ENCODE results near the gene LPAR6. TPM values are rescaled to one million over a fixed set of nuclear protein-coding genes. Genes with fewer than 3 reads are reported as not detected.
"Not testable (repeated sequence)": the region's sequence is repeated elsewhere in the genome, so short reads cannot be mapped to it uniquely, and the experiment has no call there.

Gene LPAR6
- total and polyA plus RNA-seq, 2 donors from 2014 or later = 29.3 to 45.1 TPM

DNA sequence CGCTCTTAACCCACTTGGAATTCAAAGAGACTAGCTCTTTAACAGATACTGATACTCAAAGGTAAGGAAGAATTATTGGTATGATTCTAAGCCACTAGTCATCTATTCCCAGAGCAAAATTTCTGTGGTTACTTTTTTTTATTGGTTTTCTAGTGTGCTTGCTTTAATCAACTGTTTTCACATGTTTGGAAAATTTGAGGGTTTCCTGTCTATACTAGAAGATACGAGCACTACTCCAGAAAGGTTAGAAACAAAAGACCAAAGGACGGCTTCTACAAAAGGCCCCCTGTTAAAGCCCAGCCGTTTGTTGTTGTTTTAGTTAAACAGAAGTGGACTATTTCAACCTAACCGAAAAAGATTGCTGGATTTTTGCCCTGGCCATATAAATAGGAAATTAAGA is 18.5 kb upstream of the LPAR6 start:
- DNase-seq (peak in 1 of 5 donors; percentile 51), FAIRE-seq (no peak)
- intact Hi-C loops (cut with DNase I) = no loop called here
- no peak overlapping the region for H3K9ac ChIP-seq (ENCODE audit: low read length in 3 of 3)
- peaks cover 3 to 6% (median 3%) of the 10 kb centered on the region in 3 donors for H3K4me1 ChIP-seq (ENCODE audit: control insufficient read depth in 2 of 3, insufficient read depth in 2 of 3, low read depth in 1 of 3, low read length in 3 of 3)
- H3K4me3 ChIP-seq (ENCODE audit: low read length in 3 of 3) = no peak overlapping the region
- H3K27me3 ChIP-seq (ENCODE audit: control insufficient read depth, insufficient read depth, low read length) = no peaks in the 10 kb centered on the region
- no peak overlapping the region for H3K27ac ChIP-seq (ENCODE audit: low read depth in 2 of 2, low read length in 2 of 2)
- no peaks in the 10 kb centered on the region for H3K9me3 ChIP-seq (ENCODE audit: control insufficient read depth in 2 of 3, insufficient read depth in 1 of 3, low read length in 3 of 3)
- H3K36me3 ChIP-seq (ENCODE audit: control insufficient read depth in 2 of 3, insufficient read depth in 3 of 3, low read length in 3 of 3) = no peaks in the 10 kb centered on the region
- TF ChIP-seq, protein P1, sequence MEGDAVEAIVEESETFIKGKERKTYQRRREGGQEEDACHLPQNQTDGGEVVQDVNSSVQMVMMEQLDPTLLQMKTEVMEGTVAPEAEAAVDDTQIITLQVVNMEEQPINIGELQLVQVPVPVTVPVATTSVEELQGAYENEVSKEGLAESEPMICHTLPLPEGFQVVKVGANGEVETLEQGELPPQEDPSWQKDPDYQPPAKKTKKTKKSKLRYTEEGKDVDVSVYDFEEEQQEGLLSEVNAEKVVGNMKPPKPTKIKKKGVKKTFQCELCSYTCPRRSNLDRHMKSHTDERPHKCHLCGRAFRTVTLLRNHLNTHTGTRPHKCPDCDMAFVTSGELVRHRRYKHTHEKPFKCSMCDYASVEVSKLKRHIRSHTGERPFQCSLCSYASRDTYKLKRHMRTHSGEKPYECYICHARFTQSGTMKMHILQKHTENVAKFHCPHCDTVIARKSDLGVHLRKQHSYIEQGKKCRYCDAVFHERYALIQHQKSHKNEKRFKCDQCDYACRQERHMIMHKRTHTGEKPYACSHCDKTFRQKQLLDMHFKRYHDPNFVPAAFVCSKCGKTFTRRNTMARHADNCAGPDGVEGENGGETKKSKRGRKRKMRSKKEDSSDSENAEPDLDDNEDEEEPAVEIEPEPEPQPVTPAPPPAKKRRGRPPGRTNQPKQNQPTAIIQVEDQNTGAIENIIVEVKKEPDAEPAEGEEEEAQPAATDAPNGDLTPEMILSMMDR (IDR thresholded peaks at IDR 0.05; ENCODE audit: borderline replicate concordance, extremely low read depth, insufficient read depth) = no peak

DNA sequence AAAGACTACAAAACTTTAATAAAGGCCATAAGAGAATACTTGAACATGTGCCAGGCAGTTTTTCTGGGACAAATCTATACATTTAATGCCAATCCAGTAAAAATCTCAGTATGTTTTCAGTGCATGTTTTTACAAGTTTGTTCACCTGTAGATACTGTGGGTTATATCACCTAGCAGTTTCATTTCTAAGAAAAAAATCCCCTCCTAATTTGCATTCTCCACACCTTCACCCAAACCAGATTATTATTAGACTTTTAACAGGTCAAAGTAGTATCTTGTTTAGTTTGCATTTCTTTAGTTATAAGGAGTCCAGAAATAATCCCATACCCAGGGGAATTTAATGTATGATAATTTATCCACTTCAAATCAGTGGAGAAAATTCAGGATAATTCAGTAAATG is 17.0 kb upstream of the LPAR6 start:
- intact Hi-C loops (cut with DNase I) = no loop called here
- no peaks in the 10 kb centered on the region for H3K9me3 ChIP-seq (ENCODE audit: control insufficient read depth in 2 of 3, insufficient read depth in 1 of 3, low read length in 3 of 3)
- FAIRE-seq = no peak
- DNase-seq = no peak
- H3K4me3 ChIP-seq (ENCODE audit: low read length in 3 of 3) = no peak overlapping the region
- no peak overlapping the region for H3K9ac ChIP-seq (ENCODE audit: low read length in 3 of 3)
- peaks cover 3 to 6% (median 3%) of the 10 kb centered on the region in 3 donors for H3K4me1 ChIP-seq (ENCODE audit: control insufficient read depth in 2 of 3, insufficient read depth in 2 of 3, low read depth in 1 of 3, low read length in 3 of 3)
- TF ChIP-seq, protein P1 (IDR thresholded peaks at IDR 0.05; ENCODE audit: borderline replicate concordance, extremely low read depth, insufficient read depth) = no peak
- H3K27ac ChIP-seq (ENCODE audit: low read depth in 2 of 2, low read length in 2 of 2) = no peak overlapping the region
- no peaks in the 10 kb centered on the region for H3K27me3 ChIP-seq (ENCODE audit: control insufficient read depth, insufficient read depth, low read length)
- H3K36me3 ChIP-seq (ENCODE audit: control insufficient read depth in 2 of 3, insufficient read depth in 3 of 3, low read length in 3 of 3) = no peaks in the 10 kb centered on the region

DNA sequence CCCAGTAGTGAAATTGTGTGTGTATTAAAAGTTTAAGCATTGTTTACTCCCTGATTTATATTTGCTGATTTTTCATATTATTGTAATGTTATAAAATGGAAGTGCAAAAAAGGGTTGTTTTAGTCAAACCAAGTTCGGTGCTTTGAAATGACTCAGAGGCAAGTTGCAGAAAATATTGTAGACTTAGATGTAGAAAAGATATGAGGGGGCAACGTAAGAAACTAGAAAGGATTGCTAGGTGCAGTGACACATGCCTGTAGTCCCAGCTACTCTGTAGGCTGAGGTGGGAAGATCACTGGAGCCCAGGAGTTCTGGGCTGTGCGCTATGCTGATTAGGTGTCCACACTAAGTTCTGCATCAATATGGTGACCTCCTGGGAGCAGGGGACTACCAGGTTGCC is 16.1 kb upstream of the LPAR6 start:
- Histone ChIP-seq H3K36me3 (ENCODE audit: control insufficient read depth in 2 of 3, insufficient read depth in 3 of 3, low read length in 3 of 3) (no peaks in the 10 kb centered on the region), H3K4me3 (ENCODE audit: low read length in 3 of 3) (no peak overlapping the region), H3K4me1 (ENCODE audit: control insufficient read depth in 2 of 3, insufficient read depth in 2 of 3, low read depth in 1 of 3, low read length in 3 of 3) (peaks cover 3 to 6% (median 3%) of the 10 kb centered on the region in 3 donors), H3K27me3 (ENCODE audit: control insufficient read depth, insufficient read depth, low read length) (no peaks in the 10 kb centered on the region), H3K9ac (ENCODE audit: low read length in 3 of 3) (no peak overlapping the region), H3K9me3 (ENCODE audit: control insufficient read depth in 2 of 3, insufficient read depth in 1 of 3, low read length in 3 of 3) (no peaks in the 10 kb centered on the region), H3K27ac (ENCODE audit: low read depth in 2 of 2, low read length in 2 of 2) (no peak overlapping the region)
- DNase-seq (no peak), FAIRE-seq (no peak)
- TF ChIP-seq, protein P1 (IDR thresholded peaks at IDR 0.05; ENCODE audit: borderline replicate concordance, extremely low read depth, insufficient read depth) = no peak
- intact Hi-C loops (cut with DNase I) = no loop called here

DNA sequence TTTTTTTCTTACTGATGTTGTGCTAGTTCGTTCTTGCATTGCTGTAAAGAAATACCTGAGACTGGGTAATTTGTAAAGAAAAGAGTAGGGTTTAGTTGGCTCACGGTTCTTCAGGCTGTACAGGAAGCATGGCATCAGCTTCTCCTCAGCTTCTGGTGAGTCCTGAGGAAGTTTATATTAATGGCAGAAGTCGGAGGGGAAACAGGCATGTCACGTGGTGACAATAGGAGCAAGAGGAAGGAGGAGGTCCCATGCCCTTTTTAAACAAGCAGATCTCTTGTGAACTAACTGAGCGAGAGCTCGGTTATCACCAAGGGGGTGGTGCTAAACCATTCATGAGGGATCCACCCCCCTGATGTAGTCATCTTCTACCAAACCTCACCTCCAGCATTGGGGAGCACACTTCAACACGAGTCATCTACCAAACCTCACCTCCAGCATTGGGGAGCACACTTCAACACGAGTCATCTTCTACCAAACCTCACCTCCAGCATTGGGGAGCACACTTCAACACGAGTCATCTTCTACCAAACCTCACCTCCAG is 13.9 kb upstream of the LPAR6 start:
- DNase-seq; H3K4me1 ChIP-seq (ENCODE audit: control insufficient read depth in 2 of 3, insufficient read depth in 2 of 3, low read depth in 1 of 3, low read length in 3 of 3); H3K27ac ChIP-seq (ENCODE audit: low read depth in 2 of 2, low read length in 2 of 2); intact Hi-C loops (cut with DNase I); H3K9me3 ChIP-seq (ENCODE audit: control insufficient read depth in 2 of 3, insufficient read depth in 1 of 3, low read length in 3 of 3); H3K4me3 ChIP-seq (ENCODE audit: low read length in 3 of 3); H3K9ac ChIP-seq (ENCODE audit: low read length in 3 of 3); H3K27me3 ChIP-seq (ENCODE audit: control insufficient read depth, insufficient read depth, low read length); FAIRE-seq; H3K36me3 ChIP-seq (ENCODE audit: control insufficient read depth in 2 of 3, insufficient read depth in 3 of 3, low read length in 3 of 3): not testable (repeated sequence)

Measured in kidney (tissue), 14 donors.